ENCODE measurements around the gene MLYCD. TPM values are rescaled to one million over a fixed set of nuclear protein-coding genes. Genes with fewer than 3 reads are reported as not detected.
A peak's percentile ranks its signal among the peaks of the same experiment; 100 is the strongest.

MLYCD gene
- total RNA-seq, 6 experiments from 2014 or later = 6.6 to 15.6 (median 11.3) TPM

DNA sequence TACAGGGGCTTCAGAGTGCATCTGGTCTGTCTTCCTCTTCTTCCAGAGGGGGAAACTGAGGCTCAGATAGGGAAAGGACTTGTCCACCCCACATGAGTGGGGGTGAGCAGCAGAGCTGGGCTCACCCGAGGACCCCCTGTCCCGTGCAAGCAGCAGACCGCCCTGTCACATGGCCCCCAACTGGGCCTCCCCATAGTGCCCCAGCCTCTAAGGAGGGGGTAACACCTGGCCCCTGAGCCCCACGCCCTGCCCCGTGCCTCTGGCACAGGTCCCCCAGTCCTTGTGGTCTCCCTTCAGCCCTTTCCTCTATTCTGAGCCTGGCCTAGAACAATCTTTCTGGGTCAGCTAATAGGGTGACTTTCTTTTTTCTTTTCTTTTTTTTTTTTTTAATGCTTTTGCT, 62.7 kb downstream of the MLYCD start:
- intact Hi-C loops (cut with DNase I) = loop anchor here in 1 of 2 donors (10.0 kb wide), 1 partner anchor 103 kb away; no protein-coding TSS in a partner anchor

DNA sequence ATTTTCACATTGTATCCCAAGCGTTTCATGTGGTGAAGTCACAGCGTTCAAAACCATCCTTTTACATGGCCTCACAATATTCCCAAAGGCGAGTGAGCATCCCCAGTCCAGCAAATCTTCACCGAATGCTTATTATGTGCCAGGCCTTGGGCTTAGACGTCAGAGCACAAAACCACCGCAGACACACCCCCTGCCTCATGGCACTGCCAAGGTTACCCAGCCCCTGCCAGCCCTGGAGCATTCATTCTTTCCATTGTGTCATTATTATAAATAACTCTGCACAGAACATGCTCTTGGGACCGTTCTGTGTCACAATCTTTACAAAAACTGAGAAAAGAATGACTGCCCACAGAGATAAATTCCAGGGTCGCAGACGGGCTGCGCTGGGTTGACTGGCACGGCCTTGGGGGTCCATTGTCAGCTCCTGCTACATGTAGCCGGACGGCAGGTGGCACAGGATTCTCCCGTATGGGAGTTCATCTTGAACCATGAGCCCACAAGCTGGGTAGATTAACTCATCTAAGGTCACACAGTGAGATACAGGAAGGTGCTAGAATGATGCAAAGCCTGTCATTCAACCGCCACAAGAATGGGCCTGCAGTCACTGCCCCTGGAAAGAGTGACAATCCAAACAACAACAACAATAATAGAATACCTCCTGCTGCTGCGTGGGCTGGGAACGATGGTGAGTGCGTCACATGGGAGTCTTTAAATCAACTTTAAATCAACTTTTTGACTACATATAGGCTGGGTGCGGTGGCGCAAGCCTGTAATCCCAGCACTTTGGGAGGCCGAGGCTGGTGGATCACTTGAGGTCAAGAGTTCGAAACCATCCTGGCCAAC, 64.6 kb downstream of the MLYCD start:
- DNase-seq = peak in 1 of 3 donors; percentile 46
- 71% methylated on average over 17 of the region's 22 CpGs for WGBS (ENCODE audit: insufficient coverage, low coverage, low lambda C conversion rate, missing lambda C conversion rate)

More for the DNA sequence above, 62.7 kb downstream of the MLYCD start:
- Histone ChIP-seq H3K4me3 (no peak overlapping the region), H3K27me3 (no peaks in the 10 kb centered on the region), H3K4me1 (peaks cover 0 to 6% (median 0%) of the 10 kb centered on the region in 4 donors), H3K27ac (no peak overlapping the region), H3K9me3 (no peaks in the 10 kb centered on the region), H3K36me3 (peaks cover 0 to 94% (median 49%) of the 10 kb centered on the region in 4 donors)
- WGBS (ENCODE audit: insufficient coverage, low coverage, low lambda C conversion rate, missing lambda C conversion rate) = no CpG with 5 or more reads among the region's 5 CpGs
- TF ChIP-seq POLR2A (IDR thresholded peaks at IDR 0.05) = no peak
- TF ChIP-seq, protein P1, sequence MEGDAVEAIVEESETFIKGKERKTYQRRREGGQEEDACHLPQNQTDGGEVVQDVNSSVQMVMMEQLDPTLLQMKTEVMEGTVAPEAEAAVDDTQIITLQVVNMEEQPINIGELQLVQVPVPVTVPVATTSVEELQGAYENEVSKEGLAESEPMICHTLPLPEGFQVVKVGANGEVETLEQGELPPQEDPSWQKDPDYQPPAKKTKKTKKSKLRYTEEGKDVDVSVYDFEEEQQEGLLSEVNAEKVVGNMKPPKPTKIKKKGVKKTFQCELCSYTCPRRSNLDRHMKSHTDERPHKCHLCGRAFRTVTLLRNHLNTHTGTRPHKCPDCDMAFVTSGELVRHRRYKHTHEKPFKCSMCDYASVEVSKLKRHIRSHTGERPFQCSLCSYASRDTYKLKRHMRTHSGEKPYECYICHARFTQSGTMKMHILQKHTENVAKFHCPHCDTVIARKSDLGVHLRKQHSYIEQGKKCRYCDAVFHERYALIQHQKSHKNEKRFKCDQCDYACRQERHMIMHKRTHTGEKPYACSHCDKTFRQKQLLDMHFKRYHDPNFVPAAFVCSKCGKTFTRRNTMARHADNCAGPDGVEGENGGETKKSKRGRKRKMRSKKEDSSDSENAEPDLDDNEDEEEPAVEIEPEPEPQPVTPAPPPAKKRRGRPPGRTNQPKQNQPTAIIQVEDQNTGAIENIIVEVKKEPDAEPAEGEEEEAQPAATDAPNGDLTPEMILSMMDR (IDR thresholded peaks at IDR 0.05) = no peak
- ATAC-seq (no peak), DNase-seq (no peak)

DNA sequence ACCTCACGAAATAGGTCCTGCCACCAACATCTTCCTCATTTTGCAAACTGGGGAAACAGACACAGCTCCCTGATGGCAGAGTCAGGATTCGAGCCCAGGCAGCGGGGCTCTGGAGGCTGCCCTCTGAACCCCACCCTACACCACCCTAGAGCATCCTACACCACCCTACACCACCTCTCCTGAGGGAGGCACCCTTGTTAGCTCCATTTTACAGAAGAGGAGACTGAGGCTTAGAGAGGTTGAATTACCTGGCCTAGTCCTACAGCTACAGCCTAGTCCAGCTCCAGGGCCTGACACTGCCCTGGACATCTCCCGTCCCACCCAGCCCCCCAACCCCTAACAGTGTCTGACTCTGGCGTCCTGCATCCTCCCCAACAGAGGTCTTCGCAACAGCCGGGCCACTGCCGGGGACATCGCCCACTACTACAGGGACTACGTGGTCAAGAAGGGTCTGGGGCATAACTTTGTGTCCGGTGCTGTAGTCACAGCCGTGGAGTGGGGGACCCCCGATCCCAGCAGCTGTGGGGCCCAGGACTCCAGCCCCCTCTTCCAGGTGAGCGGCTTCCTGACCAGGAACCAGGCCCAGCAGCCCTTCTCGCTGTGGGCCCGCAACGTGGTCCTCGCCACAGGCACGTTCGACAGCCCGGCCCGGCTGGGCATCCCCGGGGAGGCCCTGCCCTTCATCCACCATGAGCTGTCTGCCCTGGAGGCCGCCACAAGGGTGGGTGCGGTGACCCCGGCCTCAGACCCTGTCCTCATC, 65.9 kb downstream of the MLYCD start:
- TF ChIP-seq, protein P1 (IDR thresholded peaks at IDR 0.05) = no peak
- no peak for TF ChIP-seq POLR2A (IDR thresholded peaks at IDR 0.05)
- H3K9me3 ChIP-seq = no peaks in the 10 kb centered on the region
- no peak overlapping the region for H3K4me3 ChIP-seq
- H3K36me3 ChIP-seq = peaks cover 0 to 64% (median 34%) of the 10 kb centered on the region in 4 donors
- intact Hi-C loops (cut with DNase I) = loop anchor here in 1 of 2 donors (10.0 kb wide), 1 partner anchor 100 kb away; no protein-coding TSS in a partner anchor
- no peaks in the 10 kb centered on the region for H3K27me3 ChIP-seq
- no peak overlapping the region for H3K27ac ChIP-seq
- ATAC-seq (peak; percentile 3 to 23 (median 8)), DNase-seq (peak in 1 of 3 donors; percentile 56)
- 90% methylated on average over 2 of the region's 26 CpGs for WGBS (ENCODE audit: insufficient coverage, low coverage, low lambda C conversion rate, missing lambda C conversion rate)
- no peaks in the 10 kb centered on the region for H3K4me1 ChIP-seq

More for the DNA sequence above, 64.6 kb downstream of the MLYCD start:
- Histone ChIP-seq H3K27me3 (no peaks in the 10 kb centered on the region), H3K36me3 (peaks cover 0 to 77% (median 43%) of the 10 kb centered on the region in 4 donors), H3K9me3 (no peaks in the 10 kb centered on the region), H3K4me3 (no peak overlapping the region), H3K27ac (no peak overlapping the region), H3K4me1 (no peaks in the 10 kb centered on the region)
- intact Hi-C loops (cut with DNase I) = loop anchor here in 1 of 2 donors (10.0 kb wide), 1 partner anchor 101 kb away; no protein-coding TSS in a partner anchor
- no peak for TF ChIP-seq POLR2A (IDR thresholded peaks at IDR 0.05)
- TF ChIP-seq, protein P1 (IDR thresholded peaks at IDR 0.05) = no peak
- no peak for ATAC-seq

DNA sequence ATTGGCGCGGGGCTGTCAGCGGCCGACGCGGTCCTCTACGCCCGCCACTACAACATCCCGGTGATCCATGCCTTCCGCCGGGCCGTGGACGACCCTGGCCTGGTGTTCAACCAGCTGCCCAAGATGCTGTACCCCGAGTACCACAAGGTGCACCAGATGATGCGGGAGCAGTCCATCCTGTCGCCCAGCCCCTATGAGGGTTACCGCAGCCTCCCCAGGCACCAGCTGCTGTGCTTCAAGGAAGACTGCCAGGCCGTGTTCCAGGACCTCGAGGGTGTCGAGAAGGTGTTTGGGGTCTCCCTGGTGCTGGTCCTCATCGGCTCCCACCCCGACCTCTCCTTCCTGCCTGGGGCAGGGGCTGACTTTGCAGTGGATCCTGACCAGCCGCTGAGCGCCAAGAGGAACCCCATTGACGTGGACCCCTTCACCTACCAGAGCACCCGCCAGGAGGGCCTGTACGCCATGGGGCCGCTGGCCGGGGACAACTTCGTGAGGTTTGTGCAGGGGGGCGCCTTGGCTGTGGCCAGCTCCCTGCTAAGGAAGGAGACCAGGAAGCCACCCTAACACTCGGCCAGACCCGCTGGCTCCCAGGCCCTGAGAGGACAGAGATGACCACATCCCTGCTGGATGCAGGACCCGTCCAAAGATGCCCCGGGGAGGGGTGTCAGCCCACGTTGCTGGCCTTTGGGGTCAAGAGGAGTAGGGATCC, 66.7 kb downstream of the MLYCD start:
- H3K27ac ChIP-seq = no peak overlapping the region
- no peaks in the 10 kb centered on the region for H3K9me3 ChIP-seq
- H3K4me1 ChIP-seq = no peaks in the 10 kb centered on the region
- DNase-seq (peak in 1 of 3 donors; percentile 51), ATAC-seq (peak; percentile 2 to 4 (median 2))
- no peaks in the 10 kb centered on the region for H3K27me3 ChIP-seq
- TF ChIP-seq, protein P1 (IDR thresholded peaks at IDR 0.05) = no peak
- no peak for TF ChIP-seq POLR2A (IDR thresholded peaks at IDR 0.05)
- intact Hi-C loops (cut with DNase I) = loop anchor here in 1 of 2 donors (10.0 kb wide), 1 partner anchor 99 kb away; no protein-coding TSS in a partner anchor
- WGBS (ENCODE audit: insufficient coverage, low coverage, low lambda C conversion rate, missing lambda C conversion rate) = 74% methylated on average over 13 of the region's 36 CpGs
- H3K36me3 ChIP-seq = peaks cover 0 to 57% (median 29%) of the 10 kb centered on the region in 4 donors
- H3K4me3 ChIP-seq = no peak overlapping the region

Measured in right lobe of liver (tissue), 6 donors.